ENCODE measurements around the gene GPR173. TPM values are rescaled to one million over a fixed set of nuclear protein-coding genes. Genes with fewer than 3 reads are reported as not detected.

GPR173 gene
- total RNA-seq, 1 donor from 2014 or later = 2.1 TPM

GRCh38 chrX:53082773-53083616 lies 34.4 kb downstream of the GPR173 start:
- DNase-seq (ENCODE audit: low spot score in 2 of 2) = peak in 1 of 2 donors; percentile 28
- no peaks in the 10 kb centered on the region for H3K27me3 ChIP-seq
- TF ChIP-seq CTCF (IDR thresholded peaks at IDR 0.05) = no peak
- intact Hi-C loops (cut with DNase I) = loop anchor here (10.0 kb wide), 1 partner anchor 602 kb away; the partner anchor contains the start of gene HUWE1
- peak overlapping the region; percentile 74 to 97 for H3K4me3 ChIP-seq
- H3K27ac ChIP-seq = peak overlapping the region; percentile 96
- H3K36me3 ChIP-seq = peaks cover 4 to 25% of the 10 kb centered on the region in 2 donors
- no peaks in the 10 kb centered on the region for H3K9me3 ChIP-seq
- H3K4me1 ChIP-seq = peaks cover 0 to 2% of the 10 kb centered on the region in 2 donors

GRCh38 chrX:53084043-53084570 lies 35.5 kb downstream of the GPR173 start:
- Histone ChIP-seq H3K27ac (peak overlapping the region; percentile 33 to 96), H3K4me1 (peaks cover 0 to 2% of the 10 kb centered on the region in 2 donors), H3K27me3 (no peaks in the 10 kb centered on the region), H3K36me3 (peaks cover 4 to 25% of the 10 kb centered on the region in 2 donors), H3K9me3 (no peaks in the 10 kb centered on the region), H3K4me3 (peak overlapping the region; percentile 74 to 97)
- TF ChIP-seq CTCF (IDR thresholded peaks at IDR 0.05) = no peak
- intact Hi-C loops (cut with DNase I) = loop anchor here (10.0 kb wide), 1 partner anchor 601 kb away; the partner anchor contains the start of gene HUWE1
- peak in 1 of 2 donors; percentile 53 for DNase-seq (ENCODE audit: low spot score in 2 of 2)

- Histone ChIP-seq H3K4me3 (peak overlapping the region in 1 of 2 donors; percentile 97), H3K4me1 (peaks cover 0 to 2% of the 10 kb centered on the region in 2 donors), H3K27ac (peak overlapping the region; percentile 33 to 96), H3K9me3 (no peaks in the 10 kb centered on the region), H3K36me3 (peaks cover 4 to 25% of the 10 kb centered on the region in 2 donors), H3K27me3 (no peaks in the 10 kb centered on the region)
- peak in 1 of 2 donors; percentile 56 for DNase-seq (ENCODE audit: low spot score in 2 of 2)
- intact Hi-C loops (cut with DNase I) = loop anchor here (5.0 to 10.0 kb wide), 2 partner anchors 600 to 1722 kb away; partner anchors contain the start of genes HUWE1 and MAGED2
- no peak for TF ChIP-seq CTCF (IDR thresholded peaks at IDR 0.05)
These were observed 36.3 kb downstream of the GPR173 start for GRCh38 chrX:53084863-53085262.

GRCh38 chrX:53085661-53086229 lies 37.2 kb downstream of the GPR173 start:
- Histone ChIP-seq H3K4me3 (peak overlapping the region in 1 of 2 donors; percentile 34), H3K36me3 (peaks cover 4 to 25% of the 10 kb centered on the region in 2 donors), H3K9me3 (no peaks in the 10 kb centered on the region), H3K4me1 (peaks cover 0 to 2% of the 10 kb centered on the region in 2 donors), H3K27me3 (no peaks in the 10 kb centered on the region), H3K27ac (peak overlapping the region in 1 of 2 donors; percentile 96)
- DNase-seq (ENCODE audit: low spot score in 2 of 2) = peak in 1 of 2 donors; percentile 34
- no peak for TF ChIP-seq CTCF (IDR thresholded peaks at IDR 0.05)
- intact Hi-C loops (cut with DNase I) = loop anchor here (5.0 to 10.0 kb wide), 2 partner anchors 599 to 1722 kb away; partner anchors contain the start of genes HUWE1 and MAGED2

GRCh38 chrX:53086464-53086863 lies 37.9 kb downstream of the GPR173 start:
- peaks cover 4 to 25% of the 10 kb centered on the region in 2 donors for H3K36me3 ChIP-seq
- peak in 1 of 2 donors; percentile 70 for DNase-seq (ENCODE audit: low spot score in 2 of 2)
- peak overlapping the region in 1 of 2 donors; percentile 96 for H3K27ac ChIP-seq
- peaks cover 0 to 2% of the 10 kb centered on the region in 2 donors for H3K4me1 ChIP-seq
- intact Hi-C loops (cut with DNase I) = loop anchor here (5.0 to 10.0 kb wide), 2 partner anchors 598 to 1721 kb away; partner anchors contain the start of genes HUWE1 and MAGED2
- H3K9me3 ChIP-seq = no peaks in the 10 kb centered on the region
- peak overlapping the region in 1 of 2 donors; percentile 34 for H3K4me3 ChIP-seq
- TF ChIP-seq CTCF (IDR thresholded peaks at IDR 0.05) = no peak
- no peaks in the 10 kb centered on the region for H3K27me3 ChIP-seq

Measured in ascending aorta (tissue), 2 donors.